HG02610 (cell line): ENCODE results near the gene TMC6.

ENCODE experiments used
- ATAC-seq: cut with Tn5 transposase; IDR thresholded peaks from one replicate; pipeline ENCODE4 v1.9.1; 2021; ENCODE audit warnings: mild to moderate bottlenecking, moderate library complexity; ENCODE audit not compliant: unreplicated experiment

The TMC6 gene

GRCh38 chr17:78111727-78112517 is 16.6 kb downstream of the TMC6 start:
- ATAC-seq, result no peak

DNA sequence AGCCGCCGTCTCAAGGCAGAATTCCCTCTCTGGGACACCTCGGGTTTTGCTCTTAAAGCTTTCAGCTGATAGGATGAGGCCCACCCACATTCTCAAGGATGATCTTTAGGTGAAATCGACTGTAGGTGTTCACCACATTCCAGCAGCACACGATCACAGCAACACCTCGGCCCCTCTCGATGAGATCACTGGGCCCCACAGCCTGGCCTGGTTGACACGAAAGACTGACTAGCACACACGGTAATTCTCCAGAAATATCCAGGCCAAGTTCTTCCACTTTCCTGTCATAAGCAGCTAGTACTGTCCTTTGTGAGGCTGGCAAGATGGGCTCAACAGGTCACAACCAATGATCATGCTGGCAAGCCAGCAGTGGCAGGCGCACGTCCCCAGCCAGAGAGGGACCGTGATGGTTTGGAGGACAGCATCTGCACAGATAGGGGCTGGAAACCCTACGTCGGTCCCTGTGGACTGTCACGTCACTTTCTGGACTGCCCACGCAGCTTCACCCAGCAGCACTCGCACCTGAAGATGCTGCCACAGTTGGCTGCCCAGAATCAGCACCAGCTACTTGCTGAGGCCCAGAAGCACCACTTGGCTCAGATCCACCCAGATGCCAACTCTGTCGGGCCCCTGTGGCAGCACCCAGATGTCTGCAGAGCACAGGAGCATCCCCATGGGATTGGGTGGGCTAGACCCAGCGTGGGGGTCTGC is 17.4 kb downstream of the TMC6 start:
- ATAC-seq, result no peak

- ATAC-seq, result no peak
Measured at GRCh38 chr17:78110363-78111015, 18.1 kb downstream of the TMC6 start.

DNA sequence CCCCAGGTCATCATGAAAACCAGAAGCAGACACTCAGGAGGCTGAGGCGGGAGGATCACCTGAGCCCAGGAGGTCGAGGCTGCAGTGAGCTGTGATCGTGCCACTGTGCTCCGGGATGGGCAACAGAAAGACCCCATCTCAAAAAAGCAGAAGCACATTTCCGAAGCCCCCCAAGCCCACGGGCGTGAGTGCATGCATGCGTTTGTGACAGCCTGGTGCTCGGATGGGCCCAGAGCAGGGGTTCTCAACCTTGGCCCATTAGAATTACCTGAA is 19.1 kb downstream of the TMC6 start:
- ATAC-seq, result no peak

DNA sequence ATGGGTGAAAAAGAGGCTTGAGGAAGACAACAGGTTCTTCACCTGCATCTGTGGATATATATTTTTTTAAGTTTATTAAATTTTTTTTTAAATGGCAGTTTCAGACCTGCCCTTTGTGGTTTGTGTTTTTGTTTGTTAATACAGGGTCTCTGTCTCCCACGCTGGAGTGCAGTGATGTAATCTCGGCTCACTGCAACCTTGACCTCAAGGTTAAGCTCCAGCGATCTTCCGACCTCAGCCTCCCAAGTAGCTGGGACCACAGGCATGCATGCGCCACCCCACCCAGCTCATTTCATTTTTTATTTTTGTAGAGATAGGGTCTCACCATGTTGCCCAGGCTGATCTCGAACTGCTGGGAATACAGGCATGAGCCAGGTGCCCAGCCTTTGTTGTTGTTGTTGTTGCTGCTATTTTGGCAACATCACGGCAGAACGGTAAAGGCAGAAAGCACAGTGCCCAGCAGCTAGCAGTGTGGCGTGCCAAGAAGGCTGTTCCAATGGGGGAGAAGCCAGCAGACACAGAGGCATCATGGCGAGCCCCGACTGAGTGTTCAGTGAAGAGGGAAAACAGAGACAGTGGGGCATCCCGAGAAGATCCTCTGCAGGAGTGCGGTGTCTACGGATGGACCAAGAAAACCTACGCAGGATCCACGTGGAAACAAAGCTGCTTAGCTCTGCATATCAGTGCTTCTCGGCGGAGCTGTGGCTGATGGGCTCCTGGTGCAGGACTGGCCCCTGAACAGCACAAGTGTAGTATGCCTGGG is 19.6 kb downstream of the TMC6 start:
- no peak for ATAC-seq

GRCh38 chr17:78107976-78108725 is 20.4 kb downstream of the TMC6 start:
- no peak for ATAC-seq

DNA sequence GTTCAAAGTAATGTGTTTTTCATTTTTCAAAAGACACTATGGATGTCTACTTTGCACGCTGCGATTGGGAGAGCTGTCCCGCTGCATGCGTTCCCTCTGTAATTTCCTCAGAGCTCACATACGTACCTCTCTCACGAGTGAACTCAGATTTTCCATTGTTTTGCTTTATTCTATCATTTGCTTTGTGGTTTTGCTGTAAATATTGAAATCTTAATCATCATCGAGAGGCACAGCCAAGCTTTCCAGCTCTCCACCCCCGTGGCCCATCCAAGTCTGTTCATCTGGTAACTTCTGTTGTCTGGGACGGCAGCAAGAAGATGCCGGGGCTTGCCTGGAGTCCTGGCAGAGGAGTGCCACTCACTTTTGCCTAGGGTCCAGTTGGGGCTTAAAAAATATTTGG is 21.1 kb downstream of the TMC6 start:
- ATAC-seq, result no peak

DNA sequence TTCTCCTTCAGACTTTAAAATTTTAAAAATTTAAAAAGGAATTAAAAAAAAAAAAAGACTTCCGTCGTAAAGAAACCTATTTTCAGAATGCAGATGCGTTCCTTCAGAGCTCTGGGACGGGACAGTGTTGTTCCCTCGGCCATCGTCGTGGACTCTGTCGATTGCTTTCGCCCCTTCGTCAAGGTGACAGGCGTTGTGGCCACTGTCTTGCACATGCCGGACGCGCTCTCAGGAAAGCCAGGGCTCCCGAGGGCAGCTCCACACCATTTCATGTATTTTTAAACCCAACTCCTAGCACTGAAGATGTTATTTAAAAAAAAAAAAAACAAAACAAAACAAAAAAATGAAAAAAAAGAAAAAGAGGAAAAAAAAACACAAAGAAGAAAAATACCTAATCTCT is 22.3 kb downstream of the TMC6 start:
- no peak for ATAC-seq

GRCh38 chr17:78105551-78105950 is 23.0 kb downstream of the TMC6 start:
- ATAC-seq, result no peak

DNA sequence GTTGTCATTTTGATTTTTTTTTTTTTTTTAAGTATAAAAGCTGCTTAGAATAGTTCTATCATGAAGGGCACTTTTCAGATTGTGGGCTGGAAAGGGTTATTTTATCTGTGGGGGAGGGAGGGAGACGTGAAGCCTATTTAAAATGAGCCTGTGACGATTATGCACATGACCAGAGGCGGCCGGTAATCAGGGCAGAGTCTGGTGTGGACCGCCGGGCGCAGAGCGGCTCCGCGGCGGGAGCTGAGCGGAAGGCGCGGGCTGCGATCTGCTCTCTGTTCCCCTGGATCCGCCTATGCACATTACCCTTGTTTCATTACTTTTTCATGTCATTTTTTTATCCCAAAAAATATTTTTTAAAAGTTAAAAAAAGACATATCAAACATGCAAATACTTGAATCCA is 23.5 kb downstream of the TMC6 start:
- ATAC-seq, result no peak

GRCh38 chr17:78104540-78104941 is 24.0 kb downstream of the TMC6 start:
- ATAC-seq, result no peak

GRCh38 chr17:78103311-78103710 is 25.2 kb downstream of the TMC6 start:
- ATAC-seq, result no peak

DNA sequence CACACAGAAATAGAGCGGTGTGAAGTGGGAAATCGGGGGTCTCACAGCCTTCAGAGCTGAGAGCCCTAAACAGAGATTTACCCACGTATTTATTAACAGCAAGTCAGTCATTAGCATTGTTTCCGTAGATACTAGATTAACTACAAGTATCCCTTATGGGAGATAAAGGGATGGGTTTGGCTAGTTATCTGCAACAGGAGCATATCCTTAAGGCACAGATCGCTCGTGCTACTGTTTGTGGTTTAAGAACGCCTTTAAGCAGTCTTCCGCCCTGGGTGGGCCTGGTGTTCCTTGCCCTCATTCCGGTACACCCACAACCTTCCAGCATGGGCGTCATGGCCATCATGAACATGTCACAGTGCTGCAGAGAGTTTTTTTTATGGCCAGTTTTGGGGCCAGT is 27.0 kb downstream of the TMC6 start:
- ATAC-seq, result no peak

DNA sequence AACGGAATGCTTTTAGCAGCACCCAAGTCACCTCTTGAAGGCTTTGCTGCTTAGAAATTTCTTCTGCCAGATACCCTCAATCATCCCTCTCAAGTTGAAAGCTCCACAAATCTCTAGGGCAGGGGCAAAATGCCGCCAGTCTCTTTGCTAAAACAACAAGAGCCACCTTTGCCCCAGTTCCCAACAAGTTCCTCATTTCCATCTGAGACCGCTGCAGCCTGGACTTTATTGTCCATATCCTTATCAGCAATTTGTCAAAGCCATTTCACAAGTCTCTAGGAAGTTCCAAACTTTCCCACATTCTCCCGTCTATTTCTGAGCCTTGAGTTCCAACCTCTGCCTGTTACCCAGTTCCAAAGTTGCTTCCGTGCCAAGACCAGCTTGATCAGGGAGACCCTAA is 27.4 kb downstream of the TMC6 start:
- ATAC-seq, result no peak

DNA sequence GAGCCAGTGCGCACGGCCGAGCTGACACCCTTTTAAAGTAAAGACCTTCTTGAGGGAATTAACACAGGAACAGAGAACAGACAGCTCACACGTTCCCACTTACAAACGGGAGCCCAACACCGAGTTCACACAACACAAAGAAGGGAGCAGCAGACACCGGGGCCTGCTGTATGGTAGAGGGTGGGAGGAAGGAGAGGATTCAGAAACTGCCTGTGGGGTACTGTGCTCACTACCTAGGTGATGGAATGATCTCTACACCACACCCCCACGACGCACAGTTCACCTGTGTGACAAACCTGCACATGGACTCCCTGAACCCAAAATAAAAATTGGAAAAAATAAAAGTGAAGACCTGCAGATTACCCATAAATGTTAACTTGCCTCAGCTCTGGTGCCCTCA is 32.5 kb downstream of the TMC6 start:
- ATAC-seq, result no peak

- ATAC-seq, result no peak
Measured at GRCh38 chr17:78095035-78095434, 33.5 kb downstream of the TMC6 start.

GRCh38 chr17:78092794-78093324 is 35.7 kb downstream of the TMC6 start:
- no peak for ATAC-seq

GRCh38 chr17:78089576-78090281 is 38.8 kb downstream of the TMC6 start:
- no peak for ATAC-seq

DNA sequence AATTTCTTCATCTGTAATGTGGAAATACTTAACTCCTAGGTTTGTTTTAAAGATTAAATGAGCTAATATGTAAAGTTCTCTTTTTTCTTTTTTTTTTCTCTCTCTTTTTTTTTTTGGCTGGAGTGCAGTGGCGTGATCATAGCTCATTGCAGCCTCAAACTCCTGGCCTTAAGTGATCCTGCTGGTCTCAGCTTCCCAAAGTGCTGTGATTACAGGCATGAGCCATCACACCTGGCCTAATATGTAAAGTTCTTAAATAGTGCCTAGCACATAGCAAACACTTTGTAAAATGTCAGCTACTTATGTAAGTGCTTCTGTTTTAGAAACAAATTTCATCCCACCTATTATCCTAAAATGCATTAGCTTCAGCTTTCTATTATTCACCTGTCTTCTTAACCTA is 40.0 kb downstream of the TMC6 start:
- no peak for ATAC-seq

DNA sequence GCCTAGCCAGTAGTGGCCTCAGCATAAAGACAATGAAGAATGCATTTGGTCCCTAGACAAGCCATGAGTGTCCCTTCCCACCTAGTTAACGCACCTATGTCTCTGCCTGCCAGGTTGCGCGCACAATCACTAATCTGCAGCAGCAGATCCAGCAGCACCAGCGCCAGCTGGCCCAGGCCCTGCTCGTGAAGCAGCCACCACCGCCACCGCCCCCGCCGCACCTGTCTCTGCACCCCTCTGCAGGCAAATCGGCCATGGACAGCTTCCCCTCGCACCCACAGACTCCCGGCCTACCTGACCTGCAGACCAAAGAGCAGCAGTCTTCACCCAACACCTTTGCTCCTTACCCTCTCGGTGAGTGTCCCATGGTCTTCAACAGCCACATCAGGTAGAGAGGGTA is 41.8 kb downstream of the TMC6 start:
- no peak for ATAC-seq
